Esophagus muscularis mucosa (tissue), 3 donors: ENCODE results near the gene EPHA4.

ENCODE experiments used
- CTCF ChIP-seq, 3 experiments: fragments of 200-600 bp in 2 of 3; fragments of 450-650 bp in 1 of 3; sonication (generic) in 2 of 3; IDR thresholded peaks; one replicate each; pipeline ENCODE4 v1.5.1; 2017 to 2019; ENCODE audit warnings: antibody characterized with exemption in 3 of 3, mild to moderate bottlenecking in 2 of 3, moderate library complexity in 1 of 3
- POLR2A ChIP-seq: fragments of 450-650 bp; IDR thresholded peaks from one replicate; pipeline ENCODE4 v1.6.1; 2017; ENCODE audit warnings: antibody characterized with exemption, moderate library complexity, mild to moderate bottlenecking, low read depth
- POLR2AphosphoS5 ChIP-seq, 2 donors: sonication (generic); formaldehyde crosslinking; IDR thresholded peaks; one replicate each; pipeline ENCODE4 v1.6.1; 2017; ENCODE audit warnings: antibody characterized with exemption in 2 of 2

- TF ChIP-seq CTCF (IDR thresholded peaks at IDR 0.05): no peak
- no peak for TF ChIP-seq POLR2A
- no peak for TF ChIP-seq POLR2AphosphoS5 (IDR thresholded peaks at IDR 0.05)
These were observed 130.0 kb downstream of the EPHA4 start for GRCh38 chr2:221442128-221442527.
